SK-N-MC (cell line): ENCODE measurements around the gene CASKIN2.

Source experiments
- EZH2 ChIP-seq: fragments of 200-600 bp; sonication (generic); IDR thresholded peaks from one replicate; pipeline ENCODE4 v1.6.1; 2017; ENCODE audit warnings: antibody characterized with exemption
- FOXP2 ChIP-seq: optimal IDR thresholded peaks from 2 replicates; pipeline ENCODE3; 2011; ENCODE audit warnings: mild to moderate bottlenecking, moderate library complexity; ENCODE audit not compliant: insufficient read depth; ENCODE audit errors: extremely low read length, control extremely low read depth
- POLR2AphosphoS5 ChIP-seq: IDR thresholded peaks from 2 replicates; pipeline ENCODE4 v1.6.1; 2012; ENCODE audit warnings: mild to moderate bottlenecking, low read depth, low read length, borderline replicate concordance

DNA sequence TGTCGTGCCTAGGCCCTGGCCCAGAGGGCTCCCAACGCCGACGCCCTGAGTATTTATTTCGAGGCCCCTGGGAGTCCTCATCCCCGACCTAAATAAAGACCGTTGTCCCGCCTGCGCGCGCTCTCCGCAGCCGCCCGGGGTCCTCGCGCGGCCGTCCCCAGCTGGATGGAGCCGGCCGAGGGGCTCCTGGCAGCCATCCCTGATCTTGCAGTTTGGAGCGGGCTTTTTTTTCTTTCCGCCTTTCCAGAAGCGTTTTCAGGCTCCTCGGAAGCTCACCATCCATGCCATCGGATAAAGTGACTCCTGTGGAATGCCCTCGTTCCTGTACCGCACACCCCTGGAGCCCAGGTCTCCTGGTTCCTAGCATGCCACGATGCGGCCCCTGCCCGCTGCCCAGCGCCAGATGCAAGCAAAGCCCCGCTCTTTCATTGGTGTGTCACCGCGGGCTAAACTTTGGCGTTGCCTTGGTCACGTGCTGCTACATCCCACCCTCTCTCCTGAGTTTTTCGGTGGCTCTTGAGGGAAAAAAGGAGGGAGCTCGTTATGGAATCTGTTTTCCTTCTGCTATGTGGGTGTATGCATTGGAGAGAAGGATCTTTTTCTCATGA is 58.2 kb downstream of the CASKIN2 start:
- TF ChIP-seq EZH2 (no peak), POLR2AphosphoS5 (peak; percentile 18; the same call in 1 of the 2 replicates), FOXP2 (no peak)
